Measurements from ENCODE around the gene KRT10. TPM values are rescaled to one million over a fixed set of nuclear protein-coding genes. Genes with fewer than 3 reads are reported as not detected.

The KRT10 gene
- polyA plus RNA-seq, 3 donors, result 9.7 to 79.1 (median 58.7) TPM

GRCh38 chr17:40777971-40778370 is 44.4 kb downstream of the KRT10 start:
- Histone ChIP-seq H3K27me3 (ENCODE audit: control insufficient read depth in 2 of 2, insufficient read depth in 2 of 2, low read length in 2 of 2) (peaks cover 36 to 41% of the 10 kb centered on the region in 2 donors), H3K9ac (ENCODE audit: insufficient read depth, low read length, poor library complexity, severe bottlenecking) (no peak overlapping the region), H3K9me3 (replicated peaks in 1 of 2; ENCODE audit: control insufficient read depth in 1 of 2, insufficient read depth in 1 of 2, low read length in 2 of 2) (peaks cover 4 to 5% of the 10 kb centered on the region in 2 donors), H3K4me3 (replicated peaks in 1 of 3; ENCODE audit: low read depth in 2 of 3, low read length in 3 of 3) (no peak overlapping the region), H2AFZ (ENCODE audit: insufficient read depth, low read depth, low read length, poor library complexity, severe bottlenecking) (no peak overlapping the region), H3K27ac (ENCODE audit: low read depth in 1 of 2, low read length in 2 of 2) (no peak overlapping the region), H3K36me3 (replicated peaks in 1 of 2; ENCODE audit: control insufficient read depth in 1 of 2, insufficient read depth in 2 of 2, low read length in 2 of 2) (no peaks in the 10 kb centered on the region), H3K4me2 (replicated peaks; ENCODE audit: extremely low read depth, low read length, poor library complexity, severe bottlenecking) (no peak overlapping the region), H3K79me2 (ENCODE audit: insufficient read depth, low read length) (no peaks in the 10 kb centered on the region), H3K4me1 (ENCODE audit: control insufficient read depth in 1 of 2, insufficient read depth in 2 of 2, low read length in 2 of 2) (peaks cover 0 to 4% of the 10 kb centered on the region in 2 donors), H4K20me1 (ENCODE audit: insufficient read depth, low read length) (no peaks in the 10 kb centered on the region)
- Mint-ChIP-seq H3K27me3 (ENCODE audit: low read depth in 3 of 3) (peaks cover 30 to 54% (median 38%) of the 10 kb centered on the region in 3 donors), H3K36me3 (no peaks in the 10 kb centered on the region), H3K4me1 (peaks cover 5% of the 10 kb centered on the region), H3K27ac (no peak overlapping the region), H3K9me3 (peaks cover 0 to 15% (median 5%) of the 10 kb centered on the region in 7 donors), H3K4me3 (peak overlapping the region in 1 of 2 donors; percentile 26)
- no CpG with 5 or more reads among the region's 3 CpGs for WGBS (ENCODE audit: insufficient coverage)
- no peak for DNase-seq
- intact Hi-C loops (cut with micrococcal nuclease), result no loop called here
- no peak for TF ChIP-seq CTCF (IDR thresholded peaks at IDR 0.05)

- H3K27me3 Mint-ChIP-seq (ENCODE audit: low read depth in 3 of 3), result peaks cover 30 to 53% (median 36%) of the 10 kb centered on the region in 3 donors
- Histone ChIP-seq H3K27ac (ENCODE audit: low read depth in 1 of 2, low read length in 2 of 2) (no peak overlapping the region), H4K20me1 (ENCODE audit: insufficient read depth, low read length) (no peaks in the 10 kb centered on the region), H2AFZ (ENCODE audit: insufficient read depth, low read depth, low read length, poor library complexity, severe bottlenecking) (no peak overlapping the region), H3K4me3 (replicated peaks in 1 of 3; ENCODE audit: low read depth in 2 of 3, low read length in 3 of 3) (no peak overlapping the region), H3K9me3 (replicated peaks in 1 of 2; ENCODE audit: control insufficient read depth in 1 of 2, insufficient read depth in 1 of 2, low read length in 2 of 2) (peaks cover 4 to 5% of the 10 kb centered on the region in 2 donors), H3K27me3 (ENCODE audit: control insufficient read depth in 2 of 2, insufficient read depth in 2 of 2, low read length in 2 of 2) (peaks cover 38 to 42% of the 10 kb centered on the region in 2 donors), H3K36me3 (replicated peaks in 1 of 2; ENCODE audit: control insufficient read depth in 1 of 2, insufficient read depth in 2 of 2, low read length in 2 of 2) (no peaks in the 10 kb centered on the region), H3K4me2 (replicated peaks; ENCODE audit: extremely low read depth, low read length, poor library complexity, severe bottlenecking) (no peak overlapping the region), H3K9ac (ENCODE audit: insufficient read depth, low read length, poor library complexity, severe bottlenecking) (no peak overlapping the region), H3K79me2 (ENCODE audit: insufficient read depth, low read length) (no peaks in the 10 kb centered on the region), H3K4me1 (ENCODE audit: control insufficient read depth in 1 of 2, insufficient read depth in 2 of 2, low read length in 2 of 2) (peaks cover 0 to 4% of the 10 kb centered on the region in 2 donors)
- H3K9me3 Mint-ChIP-seq, result peaks cover 0 to 15% (median 5%) of the 10 kb centered on the region in 7 donors
- peak overlapping the region in 1 of 7 donors; percentile 12 for H3K27ac Mint-ChIP-seq
- H3K4me3 Mint-ChIP-seq, result peak overlapping the region in 1 of 2 donors; percentile 26
- no peak for DNase-seq
- no peak for TF ChIP-seq CTCF (IDR thresholded peaks at IDR 0.05)
- intact Hi-C loops (cut with micrococcal nuclease), result no loop called here
- H3K4me1 Mint-ChIP-seq, result peaks cover 5% of the 10 kb centered on the region
- H3K36me3 Mint-ChIP-seq, result no peaks in the 10 kb centered on the region
- WGBS (ENCODE audit: insufficient coverage), result 95% methylated on average over 5 of the region's 7 CpGs
Observed at GRCh38 chr17:40777459-40777858, 45.0 kb downstream of the KRT10 start.
